HL-60 (cell line): ENCODE results near the gene KCNK7.

Source experiments
- CTCF ChIP-seq: IDR thresholded peaks from one replicate; pipeline ENCODE4 v1.5.1; 2011; ENCODE audit warnings: low read length, control low read depth, inconsistent platforms; ENCODE audit not compliant: insufficient read depth
- GABPA ChIP-seq: IDR thresholded peaks from 2 replicates; pipeline ENCODE4 v1.6.1; 2012; ENCODE audit warnings: low read depth

DNA sequence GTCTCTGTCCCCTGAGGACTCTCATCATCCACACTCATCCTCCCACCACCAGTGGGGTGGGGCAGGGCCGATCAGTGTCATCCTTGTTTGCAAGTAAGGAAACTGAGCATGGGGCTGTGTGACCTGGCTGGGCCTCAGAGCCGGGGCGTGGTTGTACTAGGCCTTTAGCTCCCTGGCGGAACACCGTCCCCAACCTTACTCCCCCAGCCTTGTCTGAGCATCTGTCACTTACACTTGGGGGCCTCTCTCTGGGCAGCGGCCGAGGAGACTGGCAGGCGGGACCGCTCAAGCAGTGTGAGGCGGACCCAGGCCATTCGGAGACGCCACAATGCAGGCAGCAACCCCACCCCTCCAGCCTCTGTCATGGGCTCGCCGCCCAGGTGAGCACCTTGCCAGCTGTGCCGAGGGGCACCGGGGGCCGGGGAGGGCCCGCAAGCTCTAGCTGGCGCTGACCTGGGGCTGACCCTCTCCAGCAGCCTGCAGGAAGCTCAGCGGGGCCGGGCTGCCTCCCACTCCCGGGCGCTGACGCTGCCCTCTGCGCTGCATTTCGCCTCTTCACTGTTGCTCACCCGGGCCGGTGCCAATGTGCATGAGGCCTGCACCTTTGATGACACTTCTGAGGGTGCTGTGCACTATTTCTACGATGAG, 23.8 kb upstream of the KCNK7 start:
- TF ChIP-seq CTCF, result no peak
- no peak for TF ChIP-seq GABPA
